B cell (primary cell): Measurements from ENCODE around the gene AIG1.

ENCODE experiments used
- CTCF ChIP-seq: fragments of 200-600 bp; IDR thresholded peaks from one replicate; pipeline ENCODE4 v1.8.0; 2022; ENCODE audit warnings: antibody characterized with exemption, mild to moderate bottlenecking
- EZH2 ChIP-seq: IDR thresholded peaks from 2 replicates; pipeline ENCODE4 v1.6.1; 2012; ENCODE audit warnings: borderline replicate concordance, low read depth, mild to moderate bottlenecking, moderate library complexity, low read length; ENCODE audit not compliant: insufficient read depth, poor library complexity, severe bottlenecking

GRCh38 chr6:143179096-143179495 lies 118.4 kb downstream of the AIG1 start:
- TF ChIP-seq CTCF: no peak
- no peak for TF ChIP-seq EZH2
